Epithelial cell of prostate (primary cell): ENCODE results near the gene AGPAT4.

ENCODE experiments used
- DNase-seq: peaks from one replicate; pipeline ENCODE4 v3.0.0-alpha.2; 2011; ENCODE audit warnings: low read depth, low spot score
- H3K27ac ChIP-seq: fragments of 450-650 bp; 2 replicates; pipeline ENCODE4 v1.5.1; 2017; ENCODE audit warnings: mild to moderate bottlenecking

Gene AGPAT4

DNA sequence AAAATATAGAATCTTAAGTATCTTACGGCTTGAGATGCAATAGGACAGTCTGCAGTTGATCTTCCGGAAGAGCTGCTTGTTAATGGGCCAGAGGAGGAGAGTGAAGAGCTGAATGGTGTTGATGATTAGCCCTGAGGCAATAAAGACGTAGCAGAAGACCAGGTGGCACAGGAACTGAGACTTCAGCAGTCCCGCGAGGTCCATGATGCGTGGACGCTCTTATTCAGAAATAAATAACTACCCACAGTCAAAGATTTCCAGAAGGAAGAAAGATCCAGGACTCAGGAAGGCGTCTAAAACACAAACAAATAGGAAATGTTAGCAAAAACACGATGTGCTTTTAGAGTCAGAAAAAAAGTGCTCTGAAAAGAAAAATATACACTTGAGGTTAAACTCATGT, 41.9 kb downstream of the AGPAT4 start:
- no peak for DNase-seq

DNA sequence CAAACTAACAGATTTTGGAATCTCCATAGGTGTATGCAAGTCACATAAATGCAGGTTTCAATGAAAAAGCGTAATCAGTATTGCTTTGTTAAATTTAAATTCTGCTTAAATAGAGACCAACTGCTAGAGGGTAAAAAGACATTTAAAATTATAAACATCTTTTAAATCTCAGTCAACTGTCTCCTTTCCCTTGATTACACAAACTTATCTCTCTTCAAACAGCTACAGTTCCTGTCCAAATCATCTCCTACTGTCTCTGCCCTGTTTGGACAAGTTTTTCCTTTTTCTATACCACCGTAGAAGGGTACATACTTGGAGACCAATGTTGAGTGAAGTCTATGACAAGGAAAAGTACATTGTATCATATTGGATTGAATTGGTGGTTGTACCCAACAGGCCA, 43.5 kb downstream of the AGPAT4 start:
- H3K27ac ChIP-seq: no peak overlapping the region

More for the DNA sequence above, 41.9 kb downstream of the AGPAT4 start:
- H3K27ac ChIP-seq: no peak overlapping the region

DNA sequence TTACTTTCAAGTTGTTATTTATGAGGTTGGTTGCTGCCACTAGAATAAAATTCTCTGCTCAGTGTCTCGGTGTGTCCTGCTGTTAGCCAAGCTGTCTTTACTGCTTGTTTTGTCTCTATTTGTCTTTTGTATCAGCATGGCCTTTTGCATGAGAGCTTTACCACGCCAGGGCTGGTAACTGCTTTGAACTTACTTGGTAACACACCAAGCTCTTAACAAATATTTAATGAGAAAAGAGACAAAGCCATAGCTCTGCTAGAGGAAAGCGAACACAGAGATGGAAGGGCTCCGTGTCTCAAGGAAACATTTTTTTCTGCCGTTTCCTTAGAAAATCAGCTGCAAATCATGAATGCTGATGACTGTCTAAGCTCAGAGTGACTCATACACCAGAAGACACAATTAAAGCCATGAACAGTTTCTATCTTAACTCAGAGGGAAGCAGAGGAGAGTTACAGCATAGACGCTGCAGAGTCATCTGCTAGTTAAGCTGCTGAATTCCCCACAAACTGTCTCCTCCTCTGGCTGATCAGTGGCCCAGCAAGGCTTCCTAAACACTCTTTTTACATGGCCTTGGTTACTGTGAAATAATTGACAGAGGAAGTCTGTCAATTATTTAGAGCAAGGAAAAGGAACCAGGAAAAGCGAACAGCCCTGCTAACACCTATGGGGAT, 44.8 kb downstream of the AGPAT4 start:
- H3K27ac ChIP-seq: peak overlapping the region; percentile 50
- peak; percentile 65 for DNase-seq

More for the DNA sequence above, 43.5 kb downstream of the AGPAT4 start:
- no peak for DNase-seq

DNA sequence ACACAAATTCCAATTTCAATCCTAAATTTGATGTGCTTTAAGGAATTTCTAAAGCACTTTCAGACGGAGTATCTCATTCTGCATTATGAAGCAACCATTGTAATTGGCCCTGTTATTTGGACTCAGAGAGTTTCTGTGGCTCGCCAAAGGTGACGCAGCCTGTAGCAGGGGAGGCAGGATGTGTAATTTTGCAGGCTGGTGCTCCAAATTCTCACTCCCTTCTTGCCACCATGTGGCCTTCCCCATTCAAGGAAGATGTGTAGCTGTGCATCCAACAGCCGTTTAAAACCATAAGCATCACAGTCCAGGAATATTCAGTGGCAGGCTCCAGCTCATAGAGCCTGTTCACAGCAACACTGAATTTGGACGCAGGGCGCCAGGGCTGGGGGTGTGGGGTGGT, 45.8 kb downstream of the AGPAT4 start:
- H3K27ac ChIP-seq: no peak overlapping the region
- no peak for DNase-seq

DNA sequence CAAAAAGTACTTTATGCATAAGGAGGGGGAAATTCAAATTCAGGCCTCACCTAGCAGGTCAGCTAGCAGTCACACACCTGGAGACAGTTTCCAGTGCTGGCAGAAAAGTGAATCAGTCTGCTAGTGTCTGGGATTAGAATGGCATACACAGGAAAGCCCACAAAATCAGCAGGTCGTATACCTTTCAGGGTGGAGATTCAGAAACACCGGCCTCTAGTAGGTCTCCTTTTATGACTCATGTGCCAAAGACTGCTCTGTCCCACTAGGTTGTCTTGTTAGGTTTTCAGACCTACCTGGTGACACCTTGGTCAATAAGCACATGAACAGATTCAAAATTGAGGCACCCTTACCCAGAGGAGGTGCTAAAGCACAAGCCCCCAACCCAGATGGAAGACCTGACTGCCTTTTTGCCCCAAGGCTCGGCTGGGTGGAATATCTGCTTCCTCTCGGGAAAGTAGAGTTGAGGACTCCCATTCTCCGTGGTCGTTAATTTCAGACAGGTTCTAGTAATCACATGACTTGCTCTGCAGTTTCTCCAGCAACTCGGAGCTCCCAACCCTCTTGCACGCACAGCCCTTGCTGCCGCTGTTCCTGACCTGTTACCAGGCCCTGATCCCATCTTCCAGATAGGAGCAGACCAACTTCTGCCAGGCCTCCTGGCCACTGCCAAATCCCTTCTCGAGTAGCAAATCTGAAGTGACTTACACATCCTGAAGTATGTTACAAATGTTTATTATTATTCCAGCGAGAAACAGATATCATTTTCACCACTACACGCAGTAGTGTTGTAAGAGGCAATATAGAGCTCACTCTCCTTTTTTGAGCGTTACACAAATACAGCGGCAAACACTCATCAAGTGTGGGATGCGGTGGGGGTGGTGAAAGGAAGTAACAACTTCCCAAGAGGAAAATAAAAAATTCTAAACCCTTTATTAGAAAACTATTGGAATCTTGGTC, 46.6 kb downstream of the AGPAT4 start:
- no peak overlapping the region for H3K27ac ChIP-seq
- DNase-seq: no peak

DNA sequence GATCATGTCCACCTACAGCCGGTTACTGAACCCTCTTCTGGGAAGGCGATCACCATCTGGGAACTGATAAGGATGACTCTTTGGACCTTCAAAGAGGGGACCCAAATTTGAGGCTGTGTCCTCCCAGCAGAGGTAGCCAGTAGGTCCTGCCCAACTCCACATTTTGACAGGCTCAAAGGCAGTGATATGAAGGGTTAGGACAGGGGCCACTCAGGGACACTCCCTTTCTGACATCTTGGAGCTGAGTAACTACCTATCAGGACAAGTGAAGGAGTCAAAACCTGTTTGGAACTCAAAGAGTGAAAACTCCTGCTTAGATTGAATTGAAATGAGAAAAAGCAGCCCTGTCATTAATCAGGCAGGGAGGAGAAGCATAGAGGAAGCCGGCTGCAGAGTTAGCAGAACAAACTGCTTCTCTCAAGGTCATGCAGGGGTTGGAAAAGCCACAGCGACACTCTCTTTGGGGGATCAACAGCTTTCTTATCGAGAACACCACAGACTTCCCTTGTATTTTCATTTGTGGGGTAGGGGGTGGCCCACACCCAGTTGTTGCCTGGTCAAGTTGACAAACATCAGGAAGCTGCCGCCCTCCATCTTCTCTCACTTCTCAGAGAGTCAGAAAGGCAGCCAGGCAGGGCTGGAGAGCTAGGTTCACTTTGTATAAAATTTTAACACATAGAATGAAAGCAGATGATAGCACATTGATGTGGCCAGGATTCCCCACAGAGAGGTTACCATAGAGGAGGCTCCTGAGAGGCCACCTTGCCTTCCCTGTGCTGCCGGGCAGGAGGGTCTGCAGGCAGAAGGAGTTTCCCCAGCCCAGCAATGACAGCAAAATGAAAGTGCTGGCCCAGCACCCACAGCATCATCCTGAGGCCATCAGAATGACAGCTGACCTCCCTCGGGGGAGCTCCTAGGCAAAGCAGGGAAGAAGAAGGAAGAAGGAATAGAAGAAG, 47.6 kb downstream of the AGPAT4 start:
- no peak overlapping the region for H3K27ac ChIP-seq
- no peak for DNase-seq

DNA sequence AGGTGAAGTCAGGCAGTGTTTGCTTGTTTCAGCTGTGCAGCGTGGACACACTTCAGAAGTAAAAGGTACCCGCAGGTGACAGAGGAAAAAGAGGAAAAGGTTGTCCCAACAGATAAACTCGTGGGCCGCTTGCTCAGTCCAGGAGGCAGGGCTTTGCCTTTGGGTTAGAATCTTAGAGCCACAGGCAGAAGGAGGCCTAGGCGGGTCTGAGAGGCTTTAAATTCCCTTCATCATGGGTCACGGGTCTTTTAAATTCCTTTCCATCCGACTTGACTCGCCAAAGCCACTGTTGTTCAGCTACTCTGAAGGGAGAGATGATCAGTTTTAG, 48.2 kb downstream of the AGPAT4 start:
- no peak for DNase-seq
- peak overlapping the region; percentile 77 for H3K27ac ChIP-seq

DNA sequence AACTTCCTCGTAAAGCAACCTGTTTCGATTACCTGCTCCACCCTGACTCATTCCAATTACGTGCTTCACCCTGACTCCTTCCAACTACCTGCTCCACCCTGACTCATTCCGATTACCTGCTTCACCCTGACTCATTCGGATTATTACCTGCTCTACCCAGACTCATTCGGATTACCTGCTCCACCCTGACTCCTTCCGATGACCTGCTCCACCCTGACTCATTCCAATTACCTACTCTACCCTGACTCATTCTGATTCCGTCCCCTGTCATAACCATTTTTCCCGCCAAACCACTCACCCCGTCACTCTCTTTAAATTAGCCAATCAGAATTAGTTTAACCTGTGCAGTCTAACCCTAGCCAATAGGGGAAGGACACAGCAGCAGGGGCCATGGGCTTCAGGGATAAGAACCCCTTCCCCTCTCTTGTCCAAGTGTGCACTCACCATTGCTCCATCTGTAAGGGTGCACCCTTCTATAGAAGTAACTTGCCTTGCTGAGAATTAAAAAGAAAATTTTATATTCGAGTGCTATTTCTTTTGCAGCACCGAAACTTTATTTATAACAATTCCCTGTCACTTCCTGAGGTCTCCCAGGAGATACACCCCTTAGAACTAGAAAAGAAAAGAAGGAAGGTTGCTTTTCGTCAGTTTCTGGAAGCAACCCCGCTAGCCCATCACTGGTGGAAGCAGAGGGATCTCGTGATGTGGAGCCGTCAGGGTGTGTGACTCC, 48.7 kb downstream of the AGPAT4 start:
- H3K27ac ChIP-seq: peak overlapping the region; percentile 77
- peak; percentile 91 for DNase-seq

DNA sequence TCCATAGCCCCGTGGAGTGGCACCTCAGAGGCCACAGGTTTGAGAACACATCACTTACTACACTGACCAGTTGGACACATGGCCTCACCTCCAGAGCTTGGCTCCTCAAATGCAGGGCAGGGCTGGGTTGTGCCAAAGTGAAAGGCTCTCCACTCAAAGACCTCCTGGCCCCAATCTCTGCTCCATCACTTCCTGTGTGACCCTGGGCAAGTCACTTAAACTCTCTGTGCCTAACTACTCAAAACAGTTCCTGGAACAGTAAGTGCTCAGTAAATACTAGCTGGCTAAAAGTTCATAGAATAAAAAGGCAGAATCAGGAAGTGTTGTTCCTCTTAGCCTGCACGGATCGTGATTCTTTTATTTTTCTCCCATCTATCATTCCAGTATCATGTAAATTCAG, 50.2 kb downstream of the AGPAT4 start:
- H3K27ac ChIP-seq: no peak overlapping the region

DNA sequence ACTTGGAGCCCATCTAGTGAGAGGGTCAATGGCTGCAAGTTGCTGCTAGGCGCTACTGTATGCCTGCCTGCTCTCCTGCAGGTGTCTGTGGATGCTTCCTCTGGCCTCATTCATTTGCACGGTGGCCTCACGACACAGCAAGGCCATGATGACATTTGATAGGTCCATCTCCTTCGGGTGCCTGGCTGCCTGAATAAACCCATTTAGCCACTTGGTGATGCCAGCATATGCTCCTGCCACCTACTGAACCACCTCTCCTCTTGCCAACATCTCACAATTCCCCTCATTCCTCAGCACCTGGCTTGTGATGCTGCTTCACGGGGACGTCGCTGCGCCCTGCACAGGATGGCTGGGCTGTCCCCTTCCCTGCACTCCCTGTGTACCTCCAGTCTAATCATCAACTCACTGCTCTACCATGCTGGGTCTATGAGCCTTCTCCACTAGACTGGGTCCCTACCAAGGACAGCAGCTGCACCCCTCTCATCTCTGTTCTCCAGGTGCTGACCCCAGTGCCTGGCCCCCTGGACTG, 51.1 kb downstream of the AGPAT4 start:
- H3K27ac ChIP-seq: no peak overlapping the region
- no peak for DNase-seq

More for the DNA sequence above, 50.2 kb downstream of the AGPAT4 start:
- DNase-seq: no peak

DNA sequence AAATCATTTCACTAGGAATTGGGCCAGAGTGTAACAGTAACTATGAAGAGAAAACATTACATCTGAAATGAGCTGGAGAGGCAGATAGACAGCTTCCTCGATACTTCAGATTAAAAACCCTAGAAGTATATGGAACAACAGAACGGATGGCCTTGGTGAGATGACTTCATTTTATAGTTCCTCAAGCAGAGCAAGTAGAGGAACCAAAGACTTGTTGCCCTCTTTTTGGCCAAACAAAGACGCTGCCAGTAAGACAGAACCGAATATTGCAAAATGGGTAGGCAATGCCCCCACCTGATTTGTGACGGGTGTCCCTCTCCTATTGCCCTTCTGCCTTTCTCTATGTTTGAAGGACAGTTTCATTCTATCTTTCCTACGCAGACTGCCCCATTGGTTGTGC, 53.5 kb downstream of the AGPAT4 start:
- no peak for DNase-seq
- H3K27ac ChIP-seq: no peak overlapping the region

DNA sequence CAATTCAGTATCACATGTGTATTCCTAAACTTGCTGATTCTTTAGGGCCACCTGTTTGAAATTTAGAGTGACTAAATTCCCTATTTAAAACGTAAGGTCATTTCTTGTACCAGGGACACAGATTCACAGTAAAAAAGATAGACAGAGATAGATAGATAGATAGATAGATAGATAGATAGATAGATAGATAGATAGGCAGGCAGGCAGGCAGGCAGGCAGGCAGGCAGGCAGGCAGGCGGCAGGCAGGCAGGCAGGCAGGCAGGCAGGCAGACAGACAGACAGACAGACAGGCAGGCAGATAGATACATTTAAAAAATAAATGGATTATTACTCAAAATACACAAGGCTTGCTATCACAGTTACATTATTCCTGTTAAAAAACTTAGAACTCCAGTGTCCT, 54.2 kb downstream of the AGPAT4 start:
- H3K27ac ChIP-seq: no peak overlapping the region
- no peak for DNase-seq

DNA sequence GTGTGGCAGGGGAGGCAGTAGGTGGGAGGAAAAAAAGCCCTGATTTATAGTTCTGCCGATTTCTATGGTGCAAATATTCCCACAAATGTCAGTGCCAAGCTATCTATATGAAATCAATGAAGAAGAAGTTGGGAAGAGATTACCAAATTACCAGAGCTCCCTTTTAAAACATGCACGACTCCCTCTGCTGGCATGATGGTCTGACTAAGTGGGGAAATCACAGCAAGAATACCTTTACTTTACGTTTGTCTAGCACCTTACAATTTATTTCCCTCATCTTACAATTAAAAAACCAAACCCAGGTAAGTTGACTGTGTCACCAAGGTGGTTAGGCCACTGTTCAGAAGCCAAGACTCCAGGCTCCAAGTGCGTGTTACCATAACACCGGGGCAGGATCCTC, 55.6 kb downstream of the AGPAT4 start:
- H3K27ac ChIP-seq: no peak overlapping the region
- DNase-seq: no peak

DNA sequence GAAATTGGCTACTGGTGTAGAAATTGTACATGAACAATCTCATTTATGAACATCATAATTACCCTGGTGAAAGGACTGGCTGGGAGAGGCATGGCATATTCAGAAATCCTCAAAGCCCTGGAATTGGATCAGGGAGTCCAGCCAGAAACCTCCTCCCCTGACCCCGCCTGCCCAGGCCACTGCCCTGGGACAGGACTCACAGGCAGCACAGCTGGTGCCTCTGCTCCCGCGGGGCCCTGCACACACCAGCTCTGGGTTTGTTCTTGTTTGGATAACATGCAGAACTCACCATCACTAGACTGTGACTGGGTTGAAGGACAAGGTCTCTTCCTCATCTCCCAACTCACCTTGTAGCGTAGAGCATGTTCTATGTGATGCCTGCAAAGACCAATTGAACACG, 56.2 kb downstream of the AGPAT4 start:
- H3K27ac ChIP-seq: no peak overlapping the region
- no peak for DNase-seq

DNA sequence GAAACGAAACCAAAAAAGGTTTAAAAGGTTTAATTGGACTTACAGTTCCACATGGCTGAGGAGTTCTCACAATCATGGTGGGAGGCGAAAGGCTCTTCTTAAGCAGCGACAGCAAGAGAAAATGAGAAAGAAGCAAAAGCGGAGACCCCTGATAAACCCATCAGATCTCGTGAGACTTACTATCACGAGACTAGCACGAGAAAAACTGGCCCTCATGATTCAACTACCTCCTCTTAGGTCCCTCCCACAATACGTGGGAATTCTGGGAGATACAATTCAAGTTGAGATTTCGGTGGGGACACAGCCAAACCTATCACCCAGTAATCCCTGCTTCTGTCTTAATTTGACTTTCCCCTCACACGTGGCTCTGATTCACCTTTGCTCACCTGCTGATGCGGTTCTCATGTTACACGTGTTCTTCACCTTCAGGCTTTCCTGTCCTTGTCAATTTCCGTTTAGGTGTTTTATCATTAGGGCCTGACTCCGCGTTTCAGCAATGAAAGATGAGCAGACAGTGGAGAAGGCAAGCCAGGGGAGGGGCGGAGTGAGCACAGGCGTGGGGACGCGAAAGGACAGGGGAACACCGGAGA, 57.1 kb downstream of the AGPAT4 start:
- no peak overlapping the region for H3K27ac ChIP-seq

DNA sequence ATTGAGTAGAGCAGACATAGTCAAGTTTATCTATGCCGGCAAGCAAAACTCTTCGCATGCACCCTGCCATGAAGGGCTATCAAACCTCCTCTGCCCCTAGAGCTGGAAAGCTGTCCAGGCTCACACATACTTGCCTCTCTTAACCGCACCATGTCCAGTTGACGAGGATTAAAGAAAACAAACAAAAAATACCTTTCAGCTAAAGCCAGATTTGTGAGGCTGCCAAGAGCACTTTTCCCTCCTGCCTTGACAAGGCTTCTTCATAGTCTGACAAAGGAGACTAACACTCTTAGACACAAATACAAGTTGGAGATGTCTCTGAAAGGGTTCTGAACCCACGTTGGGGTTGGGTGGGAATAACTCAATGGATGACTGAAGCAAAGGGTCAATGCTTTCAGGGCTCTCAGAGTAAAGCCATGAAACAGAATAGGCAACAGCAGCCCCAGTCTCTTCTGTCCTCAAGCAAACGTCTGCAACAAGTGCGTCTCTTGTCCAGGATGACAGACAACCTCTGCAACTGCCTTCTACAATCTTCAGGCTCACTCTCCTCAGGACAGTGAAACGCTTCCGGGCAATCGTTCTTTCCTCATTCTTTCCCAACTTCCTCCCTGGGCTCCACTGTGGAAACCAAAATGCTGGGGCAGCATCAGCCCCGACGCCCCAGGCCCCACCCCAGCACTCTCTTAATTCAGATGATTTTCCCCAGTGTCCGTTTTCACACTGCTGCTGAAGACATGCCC, 57.8 kb downstream of the AGPAT4 start:
- DNase-seq: no peak
- peak overlapping the region; percentile 48 for H3K27ac ChIP-seq

More for the DNA sequence above, 57.1 kb downstream of the AGPAT4 start:
- no peak for DNase-seq

DNA sequence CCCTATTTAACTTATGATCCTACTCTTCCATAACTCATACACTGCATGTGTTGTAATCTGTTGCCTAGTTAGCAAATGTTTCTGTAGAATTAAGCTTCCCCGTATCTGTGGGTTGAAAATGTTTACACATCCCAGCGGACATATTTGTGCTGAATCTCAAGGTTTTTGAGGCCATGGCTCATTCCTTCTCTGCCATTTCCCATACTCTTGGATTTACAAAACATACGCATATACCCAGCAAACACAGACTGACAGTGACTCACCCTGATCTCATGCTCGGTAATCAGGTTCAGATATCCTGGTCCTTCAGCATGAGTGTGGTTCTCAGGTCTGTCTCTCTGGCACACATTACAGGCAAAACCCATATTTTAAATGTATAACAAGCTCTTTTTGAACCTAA, 58.7 kb downstream of the AGPAT4 start:
- peak; percentile 81 for DNase-seq
- peak overlapping the region; percentile 48 for H3K27ac ChIP-seq

DNA sequence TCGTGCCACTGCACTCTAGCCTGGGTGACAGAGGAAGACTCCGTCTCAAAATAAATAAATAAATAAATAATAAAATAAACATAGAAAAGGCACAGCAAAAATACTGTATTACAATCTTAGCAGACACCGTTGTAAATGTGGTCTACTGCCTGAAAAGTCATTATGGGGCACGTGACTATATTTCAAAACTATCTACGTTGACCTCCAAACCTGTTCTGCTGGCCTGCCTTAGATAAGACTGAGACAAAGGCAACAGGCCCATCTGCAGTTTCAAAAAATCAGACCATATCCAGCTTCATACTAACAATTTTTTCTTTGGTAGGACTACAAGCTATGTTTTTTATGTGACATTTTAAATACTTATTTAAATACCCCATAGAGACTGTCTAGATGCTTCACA, 59.1 kb downstream of the AGPAT4 start:
- no peak for DNase-seq
- H3K27ac ChIP-seq: peak overlapping the region; percentile 48

DNA sequence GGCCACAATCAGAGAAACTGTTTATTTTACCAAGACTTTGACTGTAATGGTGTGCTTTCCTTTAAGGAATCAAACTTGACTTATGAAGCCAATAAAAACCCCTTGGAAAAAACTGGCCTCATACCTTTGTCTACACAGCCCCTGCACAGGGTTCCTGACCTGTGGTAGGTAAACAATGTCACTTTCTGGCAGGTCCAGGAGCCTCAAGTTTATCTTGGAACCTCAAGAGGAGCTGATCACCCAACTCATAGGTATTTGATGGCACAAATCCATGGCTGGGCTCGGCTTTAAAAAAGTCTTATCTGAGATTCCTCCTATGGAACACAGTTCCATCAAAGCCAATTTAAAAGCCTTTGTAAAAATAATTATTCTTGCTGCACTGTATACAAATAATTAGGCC, 61.0 kb downstream of the AGPAT4 start:
- DNase-seq: no peak
- no peak overlapping the region for H3K27ac ChIP-seq
